ENCODE data around the gene TRAPPC6A.

Gene TRAPPC6A

GRCh38 chr19:45145270-45146189 is 32.5 kb downstream of the TRAPPC6A start:
- no peak for DNase-seq

GRCh38 chr19:45144431-45145269 is 33.4 kb downstream of the TRAPPC6A start:
- DNase-seq: no peak

- DNase-seq: no peak
These were observed 35.3 kb downstream of the TRAPPC6A start for GRCh38 chr19:45142726-45143110.

GRCh38 chr19:45142016-45142725 is 35.9 kb downstream of the TRAPPC6A start:
- no peak for DNase-seq

- no peak for DNase-seq
These were observed 36.7 kb downstream of the TRAPPC6A start for GRCh38 chr19:45141203-45141900.

- DNase-seq: no peak
These were observed 37.5 kb downstream of the TRAPPC6A start for GRCh38 chr19:45140533-45140932.

GRCh38 chr19:45140144-45140503 is 37.9 kb downstream of the TRAPPC6A start:
- no peak for DNase-seq

- DNase-seq: no peak
These were observed 38.5 kb downstream of the TRAPPC6A start for GRCh38 chr19:45139286-45140143.

- no peak for DNase-seq
These were observed 39.7 kb downstream of the TRAPPC6A start for GRCh38 chr19:45138303-45138751.

- no peak for DNase-seq
These were observed 40.8 kb downstream of the TRAPPC6A start for GRCh38 chr19:45137179-45137761.

GRCh38 chr19:45136507-45137178 is 41.4 kb downstream of the TRAPPC6A start:
- DNase-seq: no peak

GRCh38 chr19:45135176-45135885 is 42.7 kb downstream of the TRAPPC6A start:
- DNase-seq: no peak

GRCh38 chr19:45133661-45134060 is 44.4 kb downstream of the TRAPPC6A start:
- DNase-seq: no peak

GRCh38 chr19:45130888-45131615 is 47.0 kb downstream of the TRAPPC6A start:
- DNase-seq: no peak

GRCh38 chr19:45130236-45130635 is 47.8 kb downstream of the TRAPPC6A start:
- no peak for DNase-seq

- no peak for DNase-seq
These were observed 49.2 kb downstream of the TRAPPC6A start for GRCh38 chr19:45128806-45129205.

GRCh38 chr19:45128146-45128545 is 49.9 kb downstream of the TRAPPC6A start:
- DNase-seq: no peak

- no peak for DNase-seq
These were observed 51.4 kb downstream of the TRAPPC6A start for GRCh38 chr19:45126654-45127053.

GRCh38 chr19:45125975-45126493 is 52.0 kb downstream of the TRAPPC6A start:
- peak; percentile 67 for DNase-seq
